ENCODE data around the gene KRT39. TPM values are rescaled to one million over a fixed set of nuclear protein-coding genes. Genes with fewer than 3 reads are reported as not detected.
"Not testable (repeated sequence)": the region's sequence is repeated elsewhere in the genome, so short reads cannot be mapped to it uniquely, and the experiment has no call there.

The KRT39 gene
- total RNA-seq (2014; rRNA removed; shearing (Covaris generic)): 0.18 TPM in 1 of 2 replicates, not detected in the other

GRCh38 chr17:40966848-40967247, at the start of gene KRT39:
Gene KRT39, minus strand, starts transcription at chr17:40966948. Its CDS starts 92 bp downstream, at chr17:40966856.
- no peak for DNase-seq (ENCODE audit: low spot score)

GRCh38 chr17:41015454-41015853, 48.7 kb upstream of the KRT39 start:
- no peak for DNase-seq (ENCODE audit: low spot score)

- peak; percentile 25 for DNase-seq (ENCODE audit: low spot score)
These were observed 46.9 kb upstream of the KRT39 start for GRCh38 chr17:41013606-41014005.

- no peak for DNase-seq (ENCODE audit: low spot score)
These were observed 46.4 kb upstream of the KRT39 start for GRCh38 chr17:41013181-41013580.

GRCh38 chr17:41012326-41013120, 45.8 kb upstream of the KRT39 start:
- DNase-seq (ENCODE audit: low spot score): no peak

GRCh38 chr17:41010441-41010840, 43.7 kb upstream of the KRT39 start:
- no peak for DNase-seq (ENCODE audit: low spot score)

- no peak for DNase-seq (ENCODE audit: low spot score)
These were observed 43.2 kb upstream of the KRT39 start for GRCh38 chr17:41009936-41010335.

- no peak for DNase-seq (ENCODE audit: low spot score)
These were observed 42.6 kb upstream of the KRT39 start for GRCh38 chr17:41009301-41009760.

- no peak for DNase-seq (ENCODE audit: low spot score)
These were observed 42.1 kb upstream of the KRT39 start, which contains the start of gene KRTAP3-1 for GRCh38 chr17:41008811-41009210. Gene KRTAP3-1, minus strand, starts transcription at chr17:41009128. Its CDS starts 54 bp downstream, at chr17:41009074.

- no peak for DNase-seq (ENCODE audit: low spot score)
These were observed 37.6 kb upstream of the KRT39 start for GRCh38 chr17:41004397-41004796.

- DNase-seq (ENCODE audit: low spot score): no peak
These were observed 37.2 kb upstream of the KRT39 start for GRCh38 chr17:41003926-41004325.

GRCh38 chr17:41002814-41003213, 36.1 kb upstream of the KRT39 start:
- no peak for DNase-seq (ENCODE audit: low spot score)

GRCh38 chr17:41001795-41002194, 35.0 kb upstream of the KRT39 start:
- DNase-seq (ENCODE audit: low spot score): no peak

- not testable (repeated sequence) for DNase-seq (ENCODE audit: low spot score)
These were observed 32.8 kb upstream of the KRT39 start, which contains the start of gene KRTAP3-2 for GRCh38 chr17:40999563-40999962. Gene KRTAP3-2, minus strand, starts transcription at chr17:40999906. Its CDS starts 53 bp downstream, at chr17:40999853.

- DNase-seq (ENCODE audit: low spot score): no peak
These were observed 30.6 kb upstream of the KRT39 start for GRCh38 chr17:40997361-40997760.

- DNase-seq (ENCODE audit: low spot score): no peak
These were observed 30.1 kb upstream of the KRT39 start for GRCh38 chr17:40996829-40997228.

GRCh38 chr17:40995116-40995515, 28.4 kb upstream of the KRT39 start:
- no peak for DNase-seq (ENCODE audit: low spot score)

GRCh38 chr17:40993839-40994238, 27.1 kb upstream of the KRT39 start, which contains the start of gene KRTAP3-3:
Gene KRTAP3-3, minus strand, starts transcription at chr17:40994164. Its CDS starts 67 bp downstream, at chr17:40994097.
- DNase-seq (ENCODE audit: low spot score): no peak

GRCh38 chr17:40993084-40993483, 26.3 kb upstream of the KRT39 start:
- DNase-seq (ENCODE audit: low spot score): no peak

- no peak for DNase-seq (ENCODE audit: low spot score)
These were observed 25.9 kb upstream of the KRT39 start for GRCh38 chr17:40992666-40993065.

- DNase-seq (ENCODE audit: low spot score): no peak
These were observed 20.2 kb upstream of the KRT39 start for GRCh38 chr17:40986920-40987319.

GRCh38 chr17:40984226-40984625, 17.5 kb upstream of the KRT39 start, which contains the start of gene KRT40:
Gene KRT40, minus strand, starts transcription at chr17:40984326. Its CDS starts 53 bp downstream, at chr17:40984273.
- no peak for DNase-seq (ENCODE audit: low spot score)

GRCh38 chr17:40981115-40981514, 14.4 kb upstream of the KRT39 start:
- DNase-seq (ENCODE audit: low spot score): no peak
